Lower leg skin (tissue), 3 donors: ENCODE results near the gene SALL1.

Source experiments
- POLR2A ChIP-seq, 2 donors: fragments of 450-650 bp; IDR thresholded peaks; one replicate each; pipeline ENCODE4 v1.6.1; 2016 to 2017; ENCODE audit warnings: antibody characterized with exemption in 2 of 2, mild to moderate bottlenecking in 1 of 2, moderate library complexity in 1 of 2
- TF ChIP-seq, protein P1 (sequence below), 3 donors: fragments of 450-650 bp; IDR thresholded peaks; one replicate each; pipeline ENCODE4 v1.5.1; 2016; ENCODE audit warnings: antibody characterized with exemption in 3 of 3, mild to moderate bottlenecking in 3 of 3, moderate library complexity in 2 of 3

- TF ChIP-seq, protein P1, sequence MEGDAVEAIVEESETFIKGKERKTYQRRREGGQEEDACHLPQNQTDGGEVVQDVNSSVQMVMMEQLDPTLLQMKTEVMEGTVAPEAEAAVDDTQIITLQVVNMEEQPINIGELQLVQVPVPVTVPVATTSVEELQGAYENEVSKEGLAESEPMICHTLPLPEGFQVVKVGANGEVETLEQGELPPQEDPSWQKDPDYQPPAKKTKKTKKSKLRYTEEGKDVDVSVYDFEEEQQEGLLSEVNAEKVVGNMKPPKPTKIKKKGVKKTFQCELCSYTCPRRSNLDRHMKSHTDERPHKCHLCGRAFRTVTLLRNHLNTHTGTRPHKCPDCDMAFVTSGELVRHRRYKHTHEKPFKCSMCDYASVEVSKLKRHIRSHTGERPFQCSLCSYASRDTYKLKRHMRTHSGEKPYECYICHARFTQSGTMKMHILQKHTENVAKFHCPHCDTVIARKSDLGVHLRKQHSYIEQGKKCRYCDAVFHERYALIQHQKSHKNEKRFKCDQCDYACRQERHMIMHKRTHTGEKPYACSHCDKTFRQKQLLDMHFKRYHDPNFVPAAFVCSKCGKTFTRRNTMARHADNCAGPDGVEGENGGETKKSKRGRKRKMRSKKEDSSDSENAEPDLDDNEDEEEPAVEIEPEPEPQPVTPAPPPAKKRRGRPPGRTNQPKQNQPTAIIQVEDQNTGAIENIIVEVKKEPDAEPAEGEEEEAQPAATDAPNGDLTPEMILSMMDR (IDR thresholded peaks at IDR 0.05): no peak
- no peak for TF ChIP-seq POLR2A (IDR thresholded peaks at IDR 0.05)
Observed at GRCh38 chr16:51153577-51154031, 2.5 kb upstream of the SALL1 start.
